Heart right ventricle (tissue), 16 donors: ENCODE measurements around the gene NKX1-2. TPM values are rescaled to one million over a fixed set of nuclear protein-coding genes. Genes with fewer than 3 reads are reported as not detected.

Experiments
- ATAC-seq, 8 donors: fragments of 200-7000 bp; cut with Tn5 transposase; one replicate each; pipeline ENCODE4 v1.9.1; 2020; ENCODE audit warnings: mild to moderate bottlenecking in 8 of 8, moderate library complexity in 8 of 8, moderate number of reproducible peaks in 1 of 8
- DNase-seq, 2 donors: peaks; one replicate each; pipeline ENCODE4 v3.0.0-alpha.2; 2020
- H3K27ac ChIP-seq, 10 donors: fragments of 200-600 bp; sonication (generic) in 2 of 10; one replicate each; pipeline versions ENCODE4 v1.5.0 to v1.8.0; 2020 to 2022; ENCODE audit warnings: mild to moderate bottlenecking in 3 of 10
- H3K27me3 ChIP-seq, 7 donors: fragments of 200-600 bp; one replicate each; pipeline ENCODE4 v1.8.0; 2021 to 2022; ENCODE audit warnings: mild to moderate bottlenecking in 2 of 7
- H3K36me3 ChIP-seq, 9 donors: fragments of 200-600 bp; sonication (generic) in 1 of 9; one replicate each; pipeline versions ENCODE4 v1.5.0 to v1.8.0; 2020 to 2022; ENCODE audit warnings: mild to moderate bottlenecking in 2 of 9
- H3K4me1 ChIP-seq, 9 donors: fragments of 200-600 bp; sonication (generic) in 1 of 9; one replicate each; pipeline versions ENCODE4 v1.5.0 to v1.8.0; 2020 to 2022; ENCODE audit warnings: mild to moderate bottlenecking in 4 of 9
- H3K4me3 ChIP-seq, 10 donors: fragments of 200-600 bp; sonication (generic) in 2 of 10; one replicate each; pipeline versions ENCODE4 v1.5.0 to v1.8.0; 2020 to 2022; ENCODE audit warnings: mild to moderate bottlenecking in 7 of 10, moderate library complexity in 2 of 10
- H3K9me3 ChIP-seq, 11 donors: fragments of 200-600 bp in 10 of 11; sonication (generic) in 2 of 11; one replicate each; pipeline versions ENCODE4 v1.5.0 to v1.8.0; 2013 to 2022; ENCODE audit warnings: mild to moderate bottlenecking in 2 of 11, control low read depth in 1 of 11, moderate library complexity in 1 of 11
- WGBS, 2 donors: extraction: QIAGEN DNeasy Blood & Tissue Kit; methylation state at CpG; one replicate each; pipeline ENCODE4 v1.1.7; 2013; ENCODE audit warnings: inconsistent platforms in 1 of 2; 5-methylcytosine and 5-hydroxymethylcytosine counted together
- intact Hi-C, 10 donors: fragments of 100-400 bp; cut with DNase I; formaldehyde crosslinking; loops; one replicate each; pipeline versions ENCODE4 v1.11.1 to v1.14.2; 2022
- polyA plus RNA-seq, 2 donors: library from polyadenylated mRNA; stranded (reverse); fragments of 200-250 nt; gene quantifications; one replicate each; pipeline ENCODE4 v1.2.3, GENCODE V29; 2013
- total RNA-seq, 10 donors: library from RNA; stranded (reverse); fragmentation: NEBNext Ultra II Directional in 3 of 10; extraction: Animal tissue kit (Norgen Biotek cat#: 25700) in 3 of 10; gene quantifications; one replicate each; pipeline versions ENCODE4 v1.2.1 to v1.2.4, GENCODE V29; 2021 to 2023
- TF ChIP-seq, protein P1 (sequence below), 9 donors: fragments of 200-600 bp; sonication (generic) in 2 of 9; IDR thresholded peaks; one replicate each; pipeline versions ENCODE4 v1.5.0 to v1.8.0; 2021 to 2022; ENCODE audit warnings: antibody characterized with exemption in 9 of 9, mild to moderate bottlenecking in 5 of 9, moderate library complexity in 1 of 9
- donor health status: Arrhythmogenic right ventricular cardiomyopathy.
- donor health status: ischemic (EF 13 %, LVEDD 7.1; RV severe dilation, severe dysfunction).
- donor health status: healthy with polysubstance abuse.
- donor health status: DM: no; HTN: yes; CAD: no.
- donor health status: DM: no; HTN: no; CAD: no.
- donor health status: ischemic (EF 25% LVEDD 6.9; RV normal size, moderate dysfunction).
- donor health status: ischemic (EF 25% LVEDD 5.7; RV mildly dilated, moderate dysfunction).
- donor health status: healthy.
- donor health status: DM: yes; HTN: yes; CAD: no.
- donor health status: Ischemic cardiomyopathy.
- donor health status: ischemic (EF 35%, LVEDD 5.7; RV mildly dilated, moderate dysfunction).
- donor health status: nonischemic (EF 11% LVEDD 7.7; RV severe dilation, severe dysfunction).
- donor health status: DM: yes; HTN: yes; CAD: no.
- donor health status: PGD.
- donor health status: ischemic (EF 29% LVEDD 5.4; RV normal size, mild dysfunction).
- donor health status: nonischemic (EF 23%, LVEDD 6.1; RV moderate dilation, normal function).

The NKX1-2 gene
- total and polyA plus RNA-seq, 12 donors, result not detected

DNA sequence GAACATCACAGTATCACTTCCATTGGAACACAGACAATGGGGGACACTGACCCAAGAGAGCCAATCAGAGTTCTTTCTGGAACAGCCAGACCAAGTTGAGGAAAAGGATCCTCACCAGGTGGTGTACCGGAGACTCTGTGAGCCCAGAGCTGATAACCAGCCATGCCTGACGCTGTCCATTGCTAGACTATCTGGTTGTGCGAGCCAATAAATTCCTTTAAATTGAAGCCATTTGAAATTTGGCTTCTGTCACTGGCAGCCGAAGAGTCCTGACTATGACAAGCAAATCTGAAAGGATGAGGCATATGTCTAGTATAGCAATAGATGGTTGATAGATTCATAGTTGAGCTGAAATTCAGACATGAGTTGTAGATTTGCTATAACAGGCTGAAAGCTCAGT is 8.6 kb upstream of the NKX1-2 start:
- 85 to 86% methylated on average over 4 of the region's 4 CpGs for WGBS, 2 donors
- Histone ChIP-seq H3K9me3 (no peaks in the 10 kb centered on the region), H3K27ac (no peak overlapping the region), H3K36me3 (no peaks in the 10 kb centered on the region), H3K4me3 (no peak overlapping the region), H3K4me1 (peaks cover 0 to 9% (median 5%) of the 10 kb centered on the region in 9 donors), H3K27me3 (peaks cover 0 to 32% (median 23%) of the 10 kb centered on the region in 7 donors)
- TF ChIP-seq, protein P1, sequence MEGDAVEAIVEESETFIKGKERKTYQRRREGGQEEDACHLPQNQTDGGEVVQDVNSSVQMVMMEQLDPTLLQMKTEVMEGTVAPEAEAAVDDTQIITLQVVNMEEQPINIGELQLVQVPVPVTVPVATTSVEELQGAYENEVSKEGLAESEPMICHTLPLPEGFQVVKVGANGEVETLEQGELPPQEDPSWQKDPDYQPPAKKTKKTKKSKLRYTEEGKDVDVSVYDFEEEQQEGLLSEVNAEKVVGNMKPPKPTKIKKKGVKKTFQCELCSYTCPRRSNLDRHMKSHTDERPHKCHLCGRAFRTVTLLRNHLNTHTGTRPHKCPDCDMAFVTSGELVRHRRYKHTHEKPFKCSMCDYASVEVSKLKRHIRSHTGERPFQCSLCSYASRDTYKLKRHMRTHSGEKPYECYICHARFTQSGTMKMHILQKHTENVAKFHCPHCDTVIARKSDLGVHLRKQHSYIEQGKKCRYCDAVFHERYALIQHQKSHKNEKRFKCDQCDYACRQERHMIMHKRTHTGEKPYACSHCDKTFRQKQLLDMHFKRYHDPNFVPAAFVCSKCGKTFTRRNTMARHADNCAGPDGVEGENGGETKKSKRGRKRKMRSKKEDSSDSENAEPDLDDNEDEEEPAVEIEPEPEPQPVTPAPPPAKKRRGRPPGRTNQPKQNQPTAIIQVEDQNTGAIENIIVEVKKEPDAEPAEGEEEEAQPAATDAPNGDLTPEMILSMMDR (IDR thresholded peaks at IDR 0.05), result no peak
- ATAC-seq, result no peak
- DNase-seq, result no peak
- intact Hi-C loops, result no loop called here

DNA sequence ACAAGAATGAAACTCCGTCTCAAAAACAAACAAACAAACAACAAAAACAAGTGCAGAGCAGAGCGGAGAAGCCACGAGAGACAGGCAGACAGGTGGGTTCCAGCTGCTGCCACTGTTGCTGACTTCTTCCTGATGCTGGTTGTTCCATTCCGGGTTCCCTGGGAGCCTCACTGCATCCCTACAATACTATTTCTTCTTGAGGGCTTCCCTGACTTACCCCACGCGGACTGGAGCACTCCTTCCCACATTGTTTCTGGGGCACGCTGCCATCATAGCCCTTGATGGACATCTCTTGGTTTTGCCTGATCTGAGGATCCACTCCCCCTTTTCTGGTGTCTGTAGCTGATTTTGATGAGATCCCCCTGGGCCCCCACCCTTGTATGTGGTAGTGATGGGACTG is 5.6 kb upstream of the NKX1-2 start:
- TF ChIP-seq, protein P1 (IDR thresholded peaks at IDR 0.05), result no peak
- intact Hi-C loops, result no loop called here
- no peaks in the 10 kb centered on the region for H3K4me1 ChIP-seq
- no peak overlapping the region for H3K4me3 ChIP-seq
- H3K27me3 ChIP-seq, result peaks cover 3 to 63% (median 54%) of the 10 kb centered on the region in 7 donors
- H3K9me3 ChIP-seq, result no peaks in the 10 kb centered on the region
- no peak for DNase-seq
- ATAC-seq, result no peak
- WGBS, 2 donors, result 71 to 72% methylated on average over 7 of the region's 7 CpGs
- no peaks in the 10 kb centered on the region for H3K36me3 ChIP-seq
- H3K27ac ChIP-seq, result no peak overlapping the region

DNA sequence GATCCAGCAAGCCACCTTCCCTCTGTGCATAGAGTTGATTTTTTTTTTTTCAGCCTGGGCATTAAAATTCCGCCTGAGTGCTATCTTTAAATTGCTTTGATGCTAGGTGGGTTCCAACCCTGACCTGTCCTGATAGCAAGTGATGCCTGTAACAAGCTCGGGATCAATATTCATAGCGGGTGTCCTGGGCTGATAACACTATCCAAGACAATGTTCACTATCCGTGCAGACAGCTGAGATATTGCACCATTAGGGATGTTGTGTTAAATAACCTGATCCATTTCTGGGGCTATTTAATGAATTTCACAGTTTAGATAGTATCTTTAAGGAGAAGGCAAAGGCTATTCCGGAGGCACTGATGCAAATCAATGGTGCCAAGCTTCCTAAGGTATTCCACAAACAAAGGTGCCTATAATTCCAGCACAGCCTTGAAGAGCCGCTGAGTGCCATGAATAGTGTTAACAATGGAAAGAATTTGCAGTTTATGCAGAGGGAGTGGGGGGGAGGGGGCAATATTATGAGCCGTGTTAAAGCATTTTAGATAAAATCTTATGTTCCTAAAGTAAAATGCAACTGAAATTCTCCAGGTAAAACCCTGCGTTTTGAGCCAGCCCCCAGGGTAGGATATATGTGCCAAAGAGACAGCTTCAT is 4.2 kb upstream of the NKX1-2 start:
- Histone ChIP-seq H3K9me3 (no peaks in the 10 kb centered on the region), H3K36me3 (no peaks in the 10 kb centered on the region), H3K4me1 (peaks cover 0 to 13% (median 7%) of the 10 kb centered on the region in 9 donors), H3K27me3 (peaks cover 4 to 76% (median 67%) of the 10 kb centered on the region in 7 donors), H3K4me3 (no peak overlapping the region), H3K27ac (no peak overlapping the region)
- ATAC-seq (no peak), DNase-seq (no peak)
- TF ChIP-seq, protein P1 (IDR thresholded peaks at IDR 0.05), result no peak
- WGBS, 2 donors, result 13 to 14% methylated on average over 8 of the region's 8 CpGs
- intact Hi-C loops, result no loop called here

DNA sequence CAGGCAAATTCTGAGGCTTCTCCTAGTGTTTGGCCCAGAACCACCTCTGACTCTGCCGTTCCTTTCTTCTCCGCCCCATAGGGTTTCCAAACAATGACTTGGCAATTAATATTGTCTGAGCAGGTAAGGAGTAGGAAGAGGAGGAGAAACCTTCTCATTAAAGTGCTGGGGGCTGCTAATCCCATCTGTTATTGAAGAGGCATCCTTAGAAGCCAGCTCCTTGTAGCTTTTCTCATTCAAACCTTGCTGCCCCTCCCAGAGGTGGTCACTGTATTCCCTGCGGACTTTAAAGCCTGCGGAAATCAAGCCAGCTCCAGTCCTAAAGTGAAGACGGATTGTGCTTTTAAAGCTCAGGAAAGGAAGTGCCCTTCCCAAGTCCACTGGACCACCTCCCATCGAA is 1.4 kb upstream of the NKX1-2 start:
- Histone ChIP-seq H3K36me3 (no peaks in the 10 kb centered on the region), H3K27me3 (peaks cover 22 to 100% (median 94%) of the 10 kb centered on the region in 7 donors), H3K9me3 (no peaks in the 10 kb centered on the region), H3K27ac (no peak overlapping the region), H3K4me1 (peaks cover 0 to 26% (median 18%) of the 10 kb centered on the region in 9 donors), H3K4me3 (no peak overlapping the region)
- intact Hi-C loops, result no loop called here
- WGBS, 2 donors, result 26 to 28% methylated on average over 6 of the region's 6 CpGs
- TF ChIP-seq, protein P1 (IDR thresholded peaks at IDR 0.05), result no peak
- no peak for ATAC-seq
- no peak for DNase-seq
